Measurements from ENCODE around the gene PITPNC1.
"Not testable (repeated sequence)": the region's sequence is repeated elsewhere in the genome, so short reads cannot be mapped to it uniquely, and the experiment has no call there.

The PITPNC1 gene

DNA sequence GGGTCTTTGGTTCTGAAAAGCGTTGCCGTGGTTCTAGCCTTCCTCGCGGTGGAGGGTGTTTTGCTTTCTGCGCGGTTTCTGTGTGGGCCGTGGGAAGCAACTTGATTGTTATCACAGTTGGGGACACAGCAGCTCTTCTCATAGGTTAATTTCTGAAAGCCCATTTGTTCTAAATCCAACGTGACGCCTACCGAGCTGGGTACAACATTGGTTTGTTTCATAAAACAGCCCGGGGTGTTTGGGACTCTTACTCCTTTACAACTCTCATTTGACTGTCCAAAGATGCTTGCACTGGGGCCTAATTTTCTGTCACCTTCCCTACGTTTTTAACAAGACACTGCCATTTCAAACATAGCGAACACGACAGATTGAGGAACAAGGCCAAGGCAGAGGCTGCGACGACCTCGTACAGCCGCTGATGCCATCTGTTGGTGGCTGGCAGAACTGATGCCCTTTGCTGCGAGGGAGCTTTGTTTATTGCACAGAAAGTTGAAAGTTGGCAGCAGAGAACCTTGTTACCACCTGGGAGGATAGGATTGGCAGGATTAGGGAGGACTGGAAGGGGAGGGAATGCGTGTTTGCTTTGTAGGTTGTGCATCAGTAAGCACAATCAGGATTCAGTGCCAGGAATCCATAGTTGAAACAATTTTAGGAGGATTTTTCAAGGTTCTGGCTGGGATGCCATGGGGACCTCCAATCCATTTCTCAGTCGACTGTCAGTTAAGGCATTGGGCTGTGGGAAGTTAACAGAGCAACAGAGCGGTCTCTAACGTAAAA, 98.3 kb downstream of the PITPNC1 start:
- Histone ChIP-seq H2AFZ (ENCODE audit: low read length, unreplicated experiment) (no peak overlapping the region), H3K27ac (ENCODE audit: low read depth, low read length) (peak overlapping the region; percentile 33; the same call in 1 of the 2 replicates), H3K4me3 (ENCODE audit: low read depth, low read length) (no peak overlapping the region), H3K36me3 (ENCODE audit: insufficient read depth, low read length) (no peaks in the 10 kb centered on the region), H3K27me3 (ENCODE audit: insufficient read depth, low read length) (no peaks in the 10 kb centered on the region), H3K4me1 (ENCODE audit: control insufficient read depth, insufficient read depth, low read length, unreplicated experiment) (peaks cover 19% of the 10 kb centered on the region), H3K79me2 (ENCODE audit: control insufficient read depth, insufficient read depth, low read length, unreplicated experiment) (peaks cover 3% of the 10 kb centered on the region)

DNA sequence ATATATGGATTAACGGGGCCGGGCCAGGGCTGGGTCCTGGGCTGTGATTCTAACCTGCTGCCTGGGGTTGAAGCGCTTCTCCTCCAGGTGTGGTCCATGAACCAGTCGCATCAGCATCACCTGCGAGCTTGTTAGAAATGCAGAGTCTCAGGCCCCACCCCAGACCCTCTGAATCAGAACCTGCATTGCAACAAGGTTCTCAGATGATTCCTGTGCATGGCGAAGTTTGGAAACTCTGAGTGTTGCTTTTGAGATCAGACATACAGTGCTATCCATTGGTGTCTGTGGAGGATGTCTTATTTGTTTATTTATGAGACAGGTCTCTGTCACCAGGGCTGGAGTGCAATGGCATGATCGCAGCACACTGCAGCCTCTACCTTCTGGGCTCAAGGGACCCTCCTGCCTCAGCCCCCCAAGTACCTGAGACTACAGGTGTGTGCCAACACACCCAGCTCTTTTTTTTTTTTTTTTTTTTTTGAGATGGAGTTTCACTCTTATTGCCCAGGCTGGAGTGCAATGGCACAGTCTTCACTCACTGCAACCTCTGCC, 99.8 kb downstream of the PITPNC1 start:
- Histone ChIP-seq H3K4me1 (ENCODE audit: control insufficient read depth, insufficient read depth, low read length, unreplicated experiment) (peaks cover 31% of the 10 kb centered on the region), H3K27ac (ENCODE audit: low read depth, low read length) (no peak overlapping the region), H3K79me2 (ENCODE audit: control insufficient read depth, insufficient read depth, low read length, unreplicated experiment) (peaks cover 3% of the 10 kb centered on the region), H3K27me3 (ENCODE audit: insufficient read depth, low read length) (no peaks in the 10 kb centered on the region), H3K4me3 (ENCODE audit: low read depth, low read length) (no peak overlapping the region), H3K36me3 (ENCODE audit: insufficient read depth, low read length) (no peaks in the 10 kb centered on the region), H2AFZ (ENCODE audit: low read length, unreplicated experiment) (no peak overlapping the region)

DNA sequence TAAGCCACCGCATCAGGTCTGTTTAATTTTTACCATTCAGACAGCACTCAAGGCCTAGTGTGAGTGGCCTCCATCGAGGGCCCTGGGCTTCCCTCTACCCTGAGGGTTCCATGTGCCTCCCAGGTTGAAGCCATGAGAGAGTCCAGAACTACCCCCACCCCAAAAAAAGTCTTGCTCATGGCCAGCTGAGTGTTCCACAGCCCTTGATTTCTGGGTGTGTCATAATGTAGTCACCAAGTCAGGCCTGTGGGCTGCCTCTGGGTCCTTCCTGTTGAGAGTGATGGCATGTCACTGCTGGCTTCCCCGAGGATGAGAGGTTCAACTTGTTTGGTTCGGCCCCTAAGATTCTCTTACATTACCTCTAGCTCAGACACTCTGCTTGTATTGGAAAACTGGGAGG, 100.6 kb downstream of the PITPNC1 start:
- peaks cover 37% of the 10 kb centered on the region for H3K4me1 ChIP-seq (ENCODE audit: control insufficient read depth, insufficient read depth, low read length, unreplicated experiment)
- H3K4me3 ChIP-seq (ENCODE audit: low read depth, low read length) = peak overlapping the region; percentile 6; the same call in 1 of the 2 replicates
- H2AFZ ChIP-seq (ENCODE audit: low read length, unreplicated experiment) = peak overlapping the region; percentile 6
- H3K79me2 ChIP-seq (ENCODE audit: control insufficient read depth, insufficient read depth, low read length, unreplicated experiment) = peaks cover 5% of the 10 kb centered on the region
- peak overlapping the region; percentile 56 for H3K27ac ChIP-seq (ENCODE audit: low read depth, low read length)
- no peaks in the 10 kb centered on the region for H3K36me3 ChIP-seq (ENCODE audit: insufficient read depth, low read length)
- no peaks in the 10 kb centered on the region for H3K27me3 ChIP-seq (ENCODE audit: insufficient read depth, low read length)

GRCh38 chr17:67478401-67479041, 101.4 kb downstream of the PITPNC1 start:
- H3K4me1 ChIP-seq (ENCODE audit: control insufficient read depth, insufficient read depth, low read length, unreplicated experiment) = peaks cover 40% of the 10 kb centered on the region
- H3K4me3 ChIP-seq (ENCODE audit: low read depth, low read length) = peak overlapping the region; percentile 6; the same call in 1 of the 2 replicates
- no peaks in the 10 kb centered on the region for H3K36me3 ChIP-seq (ENCODE audit: insufficient read depth, low read length)
- H3K27ac ChIP-seq (ENCODE audit: low read depth, low read length) = peak overlapping the region; percentile 56
- no peaks in the 10 kb centered on the region for H3K27me3 ChIP-seq (ENCODE audit: insufficient read depth, low read length)
- peaks cover 10% of the 10 kb centered on the region for H3K79me2 ChIP-seq (ENCODE audit: control insufficient read depth, insufficient read depth, low read length, unreplicated experiment)
- H2AFZ ChIP-seq (ENCODE audit: low read length, unreplicated experiment) = no peak overlapping the region

- H3K79me2 ChIP-seq (ENCODE audit: control insufficient read depth, insufficient read depth, low read length, unreplicated experiment) = peaks cover 10% of the 10 kb centered on the region
- H3K27me3 ChIP-seq (ENCODE audit: insufficient read depth, low read length) = no peaks in the 10 kb centered on the region
- H3K27ac ChIP-seq (ENCODE audit: low read depth, low read length) = no peak overlapping the region
- peaks cover 36% of the 10 kb centered on the region for H3K4me1 ChIP-seq (ENCODE audit: control insufficient read depth, insufficient read depth, low read length, unreplicated experiment)
- no peak overlapping the region for H3K4me3 ChIP-seq (ENCODE audit: low read depth, low read length)
- no peaks in the 10 kb centered on the region for H3K36me3 ChIP-seq (ENCODE audit: insufficient read depth, low read length)
- no peak overlapping the region for H2AFZ ChIP-seq (ENCODE audit: low read length, unreplicated experiment)
These were observed 102.1 kb downstream of the PITPNC1 start for GRCh38 chr17:67479148-67479547.

DNA sequence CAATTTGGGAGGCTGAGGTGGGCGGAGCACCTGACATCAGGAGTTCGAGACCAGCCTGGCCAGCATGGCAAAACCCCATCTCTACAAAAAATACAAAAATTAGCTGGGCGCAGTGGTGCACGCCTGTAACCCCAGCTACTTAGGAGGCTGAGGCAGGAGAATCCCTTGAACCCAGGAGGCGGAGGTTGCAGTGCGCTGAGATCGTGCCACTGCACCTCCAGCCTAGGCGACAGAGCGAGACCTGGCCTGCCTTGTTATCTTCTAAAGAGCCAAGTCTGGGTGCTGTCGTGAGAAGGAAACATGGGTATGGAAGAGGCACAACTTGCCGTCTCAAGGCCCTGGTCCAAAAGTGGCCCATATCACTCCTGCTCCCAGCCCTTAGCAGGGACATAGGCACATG, 103.9 kb downstream of the PITPNC1 start:
- peaks cover 10% of the 10 kb centered on the region for H3K79me2 ChIP-seq (ENCODE audit: control insufficient read depth, insufficient read depth, low read length, unreplicated experiment)
- peaks cover 33% of the 10 kb centered on the region for H3K4me1 ChIP-seq (ENCODE audit: control insufficient read depth, insufficient read depth, low read length, unreplicated experiment)
- H3K27me3 ChIP-seq (ENCODE audit: insufficient read depth, low read length); H3K4me3 ChIP-seq (ENCODE audit: low read depth, low read length); H3K36me3 ChIP-seq (ENCODE audit: insufficient read depth, low read length): not testable (repeated sequence)
- peak overlapping the region; percentile 97 for H3K27ac ChIP-seq (ENCODE audit: low read depth, low read length)
- H2AFZ ChIP-seq (ENCODE audit: low read length, unreplicated experiment) = peak overlapping the region; percentile 17

DNA sequence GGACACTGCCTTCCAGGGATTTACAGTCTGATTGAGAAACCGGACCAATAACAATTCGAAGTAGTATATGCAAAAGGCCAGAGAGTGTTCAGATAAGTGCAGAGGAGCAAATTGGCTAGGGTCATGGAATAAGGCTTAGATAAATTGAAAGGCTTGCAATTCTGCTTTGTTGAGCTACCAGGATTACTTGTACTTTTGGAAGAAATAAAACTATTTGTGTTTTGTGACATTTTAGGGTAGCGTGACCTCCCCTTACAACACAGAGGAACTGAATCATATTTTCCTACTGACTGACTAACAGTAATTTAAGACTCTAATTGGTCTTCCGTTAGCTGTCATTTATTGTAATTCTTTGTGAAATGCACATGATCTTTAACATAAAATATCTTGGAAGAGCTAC, 104.7 kb downstream of the PITPNC1 start:
- Histone ChIP-seq H3K27me3 (ENCODE audit: insufficient read depth, low read length) (no peaks in the 10 kb centered on the region), H3K79me2 (ENCODE audit: control insufficient read depth, insufficient read depth, low read length, unreplicated experiment) (peaks cover 10% of the 10 kb centered on the region), H3K4me3 (ENCODE audit: low read depth, low read length) (peak overlapping the region; percentile 15; the same call in 1 of the 2 replicates), H3K27ac (ENCODE audit: low read depth, low read length) (peak overlapping the region; percentile 97), H3K36me3 (ENCODE audit: insufficient read depth, low read length) (no peaks in the 10 kb centered on the region), H3K4me1 (ENCODE audit: control insufficient read depth, insufficient read depth, low read length, unreplicated experiment) (peaks cover 37% of the 10 kb centered on the region), H2AFZ (ENCODE audit: low read length, unreplicated experiment) (peak overlapping the region; percentile 17)

GRCh38 chr17:67482764-67483163, 105.7 kb downstream of the PITPNC1 start:
- H3K27ac ChIP-seq (ENCODE audit: low read depth, low read length) = peak overlapping the region; percentile 97
- peaks cover 10% of the 10 kb centered on the region for H3K79me2 ChIP-seq (ENCODE audit: control insufficient read depth, insufficient read depth, low read length, unreplicated experiment)
- no peak overlapping the region for H2AFZ ChIP-seq (ENCODE audit: low read length, unreplicated experiment)
- H3K4me1 ChIP-seq (ENCODE audit: control insufficient read depth, insufficient read depth, low read length, unreplicated experiment) = peaks cover 44% of the 10 kb centered on the region
- H3K27me3 ChIP-seq (ENCODE audit: insufficient read depth, low read length) = no peaks in the 10 kb centered on the region
- H3K36me3 ChIP-seq (ENCODE audit: insufficient read depth, low read length) = no peaks in the 10 kb centered on the region
- H3K4me3 ChIP-seq (ENCODE audit: low read depth, low read length) = no peak overlapping the region; the same call in 1 of the 2 replicates

DNA sequence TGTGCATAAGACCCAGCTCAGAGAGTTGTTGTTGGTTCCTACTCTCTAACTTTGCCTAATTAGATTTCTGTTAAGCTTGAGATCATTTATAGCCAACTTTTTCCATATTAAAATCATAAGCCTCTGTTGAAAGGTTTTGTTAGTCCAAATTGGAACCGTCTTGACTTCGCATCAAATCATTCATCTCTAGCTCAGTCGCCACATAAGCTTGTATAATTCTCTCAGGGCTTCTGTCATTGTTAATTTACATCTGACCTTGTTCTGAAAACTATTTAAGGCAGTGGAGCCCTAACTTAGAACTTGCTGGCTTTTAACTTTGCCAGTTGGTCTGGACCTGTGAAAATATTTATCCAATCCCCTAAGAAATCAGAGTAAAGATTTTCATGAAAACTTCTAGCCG, 107.2 kb downstream of the PITPNC1 start:
- no peaks in the 10 kb centered on the region for H3K27me3 ChIP-seq (ENCODE audit: insufficient read depth, low read length)
- no peak overlapping the region for H3K4me3 ChIP-seq (ENCODE audit: low read depth, low read length)
- H3K79me2 ChIP-seq (ENCODE audit: control insufficient read depth, insufficient read depth, low read length, unreplicated experiment) = peaks cover 7% of the 10 kb centered on the region
- H2AFZ ChIP-seq (ENCODE audit: low read length, unreplicated experiment) = no peak overlapping the region
- peaks cover 43% of the 10 kb centered on the region for H3K4me1 ChIP-seq (ENCODE audit: control insufficient read depth, insufficient read depth, low read length, unreplicated experiment)
- H3K36me3 ChIP-seq (ENCODE audit: insufficient read depth, low read length) = no peaks in the 10 kb centered on the region
- no peak overlapping the region for H3K27ac ChIP-seq (ENCODE audit: low read depth, low read length)

- Histone ChIP-seq H3K79me2 (ENCODE audit: control insufficient read depth, insufficient read depth, low read length, unreplicated experiment) (peaks cover 7% of the 10 kb centered on the region), H3K27me3 (ENCODE audit: insufficient read depth, low read length) (no peaks in the 10 kb centered on the region), H3K27ac (ENCODE audit: low read depth, low read length) (no peak overlapping the region), H3K36me3 (ENCODE audit: insufficient read depth, low read length) (no peaks in the 10 kb centered on the region), H3K4me1 (ENCODE audit: control insufficient read depth, insufficient read depth, low read length, unreplicated experiment) (peaks cover 52% of the 10 kb centered on the region), H2AFZ (ENCODE audit: low read length, unreplicated experiment) (no peak overlapping the region), H3K4me3 (ENCODE audit: low read depth, low read length) (no peak overlapping the region)
These were observed 108.6 kb downstream of the PITPNC1 start for GRCh38 chr17:67485666-67486065.

All from ACC112 (cell line).